Pulmonary artery endothelial cell (primary cell): ENCODE measurements around the gene FRMD3. TPM values are rescaled to one million over a fixed set of nuclear protein-coding genes. Genes with fewer than 3 reads are reported as not detected.

Source experiments
- DNase-seq: peaks from one replicate; pipeline ENCODE4 v3.0.0-alpha.2; 2011; ENCODE audit warnings: low read depth, low spot score
- total RNA-seq: library from RNA; depleted of rRNA; stranded (reverse); fragments of >200 nt; gene quantifications from 2 replicates; pipeline ENCODE4 v1.2.3, GENCODE V29; 2014

The FRMD3 gene
- total RNA-seq, 1 donor from 2014 or later: 17.2 TPM

DNA sequence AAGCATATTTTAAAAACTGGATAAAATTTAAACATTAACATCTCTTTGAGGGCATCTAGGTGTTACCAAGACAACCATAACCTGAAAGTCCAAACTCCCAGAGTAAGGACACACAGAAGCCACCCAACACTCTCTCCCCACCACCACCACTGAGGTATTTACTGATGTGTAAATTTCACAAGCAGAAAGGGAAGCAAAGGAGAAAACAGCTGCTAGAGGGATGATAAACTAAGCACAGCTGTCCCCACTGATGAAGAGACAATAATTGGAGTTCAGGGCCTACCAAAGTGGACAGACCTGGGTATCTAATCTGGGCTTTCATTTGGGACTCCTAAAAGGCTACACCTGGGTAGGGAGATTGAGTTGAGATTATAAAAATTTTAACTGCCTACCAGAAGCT is 63.6 kb downstream of the FRMD3 start:
- DNase-seq: no peak

GRCh38 chr9:83473488-83473971 is 64.7 kb downstream of the FRMD3 start:
- no peak for DNase-seq

DNA sequence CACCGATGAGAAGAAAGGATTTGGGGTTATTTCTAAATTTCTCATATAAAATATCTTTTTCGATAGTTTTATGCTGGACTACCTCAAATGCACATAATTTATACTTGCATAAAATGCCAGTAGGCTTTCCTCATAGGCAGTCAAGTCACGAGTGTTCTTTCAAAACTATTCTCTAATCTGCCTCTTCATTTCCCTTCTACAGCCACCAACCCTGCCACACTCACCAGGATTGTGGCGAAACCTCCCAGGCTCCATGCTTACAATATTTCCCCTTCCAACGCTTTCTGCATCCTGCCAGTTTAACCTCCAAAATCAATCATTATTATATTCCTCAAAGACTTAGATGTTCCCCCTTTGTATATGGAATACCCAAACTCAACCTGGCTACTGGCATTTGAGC is 65.4 kb downstream of the FRMD3 start:
- no peak for DNase-seq

DNA sequence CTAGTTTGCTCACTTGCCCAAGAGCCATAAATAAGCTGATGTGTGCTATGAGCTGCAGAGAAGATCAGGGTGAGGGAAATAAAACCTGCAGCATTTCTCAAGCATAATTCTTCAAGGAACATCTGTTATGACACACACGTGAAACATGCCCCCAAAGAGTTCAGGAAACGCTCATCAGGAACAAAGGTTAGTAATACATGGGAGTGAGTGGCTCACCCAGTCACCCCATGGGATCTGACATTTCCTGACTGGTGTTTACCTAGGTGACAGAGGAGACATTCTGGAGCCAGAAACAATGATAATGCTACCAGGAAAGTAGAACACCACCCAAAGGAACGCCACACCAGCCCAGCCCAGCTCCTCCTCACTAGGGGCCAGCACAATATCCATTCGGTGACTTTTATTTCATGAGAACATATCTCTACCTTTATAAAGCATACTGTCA is 66.0 kb downstream of the FRMD3 start:
- DNase-seq: no peak

DNA sequence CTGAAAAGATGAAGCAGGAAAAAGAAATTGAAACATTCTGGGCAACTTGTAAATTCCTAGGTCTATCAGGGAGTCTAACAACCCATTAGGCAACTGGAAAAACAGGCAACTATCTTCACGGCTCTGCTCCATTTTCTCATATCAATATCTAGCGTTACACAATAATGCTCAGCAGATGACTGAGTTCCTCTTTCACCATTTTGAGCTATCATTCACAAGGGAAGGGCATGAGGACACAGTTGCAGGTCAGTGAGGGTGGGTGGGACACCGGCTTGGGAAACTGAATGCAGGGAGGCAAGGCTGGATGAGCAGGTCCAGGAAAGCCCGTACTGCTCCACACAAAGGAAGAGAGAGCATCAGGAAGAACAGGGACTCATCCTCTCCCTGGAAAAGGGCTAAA is 67.0 kb downstream of the FRMD3 start:
- no peak for DNase-seq

DNA sequence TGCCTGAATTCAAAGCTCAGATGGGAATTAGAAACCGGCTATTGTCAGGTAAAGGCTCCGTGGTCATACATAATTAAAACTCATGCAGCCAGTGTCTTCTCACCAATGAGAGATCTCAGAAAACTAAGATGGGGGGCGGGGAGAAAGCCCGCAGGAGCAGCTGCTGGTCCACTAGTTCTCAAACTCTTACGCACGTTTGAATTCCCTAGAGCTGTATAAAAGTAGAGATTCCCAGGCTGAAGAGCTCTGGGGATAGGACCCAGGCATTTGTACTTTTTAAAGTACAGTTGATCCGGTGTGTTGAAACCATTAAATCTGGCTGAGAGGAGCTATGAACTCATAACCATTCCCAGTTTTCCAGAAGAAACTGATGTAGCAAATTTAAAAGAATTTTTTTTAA is 68.5 kb downstream of the FRMD3 start:
- no peak for DNase-seq

- DNase-seq: no peak
Observed at GRCh38 chr9:83468821-83469220, 69.4 kb downstream of the FRMD3 start.

DNA sequence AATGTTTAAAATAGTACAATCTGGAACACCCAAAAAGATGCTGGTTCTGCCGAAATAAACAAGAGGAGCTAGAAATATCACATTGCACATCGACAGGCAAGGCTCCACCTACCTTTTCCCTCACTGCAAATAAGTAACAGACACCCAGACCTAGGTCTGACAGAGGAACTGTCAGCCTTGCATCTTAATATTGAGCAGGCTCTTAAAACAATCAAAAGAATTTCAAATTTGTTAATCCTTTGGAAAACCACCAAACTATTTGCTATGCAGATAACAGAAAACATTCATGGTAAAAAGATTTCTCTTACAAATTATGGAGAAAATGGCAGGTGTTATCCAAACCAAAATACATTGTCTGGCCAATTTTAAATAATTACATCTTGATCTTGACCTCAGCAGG is 71.3 kb downstream of the FRMD3 start:
- DNase-seq: no peak

DNA sequence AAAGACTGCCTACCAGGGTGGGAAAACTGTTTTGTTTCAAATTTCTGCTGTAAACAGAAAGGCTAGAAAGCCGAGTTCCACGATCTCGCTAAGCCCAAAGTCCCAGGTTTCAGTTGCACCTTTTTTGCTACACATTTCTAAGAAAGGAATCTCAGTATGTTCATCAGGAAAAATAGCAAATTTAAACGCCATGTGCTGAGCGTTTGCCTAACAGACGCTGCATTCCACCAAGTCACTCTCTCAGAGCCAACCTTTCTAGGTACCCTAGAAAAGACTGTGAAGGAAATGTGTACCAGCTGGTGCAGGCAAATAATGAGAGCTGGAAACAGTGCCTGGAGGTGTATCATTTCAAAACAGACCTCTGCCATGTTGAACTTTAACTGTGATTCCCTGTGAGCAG is 71.8 kb downstream of the FRMD3 start:
- DNase-seq: no peak

GRCh38 chr9:83459830-83460229 is 78.4 kb downstream of the FRMD3 start:
- DNase-seq: no peak

DNA sequence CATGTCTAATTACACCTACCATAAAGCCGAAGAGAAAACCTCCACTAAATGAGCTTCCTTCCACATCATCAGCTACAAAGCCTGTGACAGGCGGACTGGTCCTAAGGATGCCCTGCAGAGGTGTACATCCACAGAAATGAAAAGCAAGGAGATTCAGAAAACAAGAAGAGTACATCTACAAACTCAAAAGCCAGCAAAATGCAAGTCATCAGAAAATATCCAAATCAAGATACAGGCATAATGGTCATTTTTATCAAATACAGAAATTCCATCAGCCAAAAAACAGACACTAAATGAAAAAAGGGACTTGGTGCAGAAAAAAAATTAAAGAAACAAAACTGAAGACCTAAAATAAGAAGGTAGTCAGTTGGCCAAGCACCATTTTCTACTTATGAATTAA is 79.7 kb downstream of the FRMD3 start:
- no peak for DNase-seq

DNA sequence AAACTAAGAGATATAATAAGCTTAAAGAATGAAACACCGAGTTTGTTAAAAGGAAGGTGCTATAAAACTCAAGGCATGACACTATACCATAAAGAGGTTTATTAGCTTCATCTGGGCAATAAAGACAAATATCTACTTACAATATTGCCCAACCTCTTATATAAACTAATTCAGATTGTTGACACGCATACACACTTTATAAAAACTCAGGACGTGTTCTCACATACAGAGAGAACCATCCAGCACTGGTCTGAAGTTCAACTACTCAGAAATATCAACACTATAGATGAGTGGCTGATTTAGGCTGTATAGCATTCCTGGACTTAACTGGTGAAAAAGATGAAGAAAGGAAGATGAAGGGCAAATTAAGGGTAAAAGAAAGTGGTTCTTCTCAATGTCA is 81.2 kb downstream of the FRMD3 start:
- DNase-seq: no peak

GRCh38 chr9:83456226-83456625 is 82.0 kb downstream of the FRMD3 start:
- DNase-seq: no peak

- DNase-seq: no peak
Observed at GRCh38 chr9:83454076-83454475, 84.1 kb downstream of the FRMD3 start.

DNA sequence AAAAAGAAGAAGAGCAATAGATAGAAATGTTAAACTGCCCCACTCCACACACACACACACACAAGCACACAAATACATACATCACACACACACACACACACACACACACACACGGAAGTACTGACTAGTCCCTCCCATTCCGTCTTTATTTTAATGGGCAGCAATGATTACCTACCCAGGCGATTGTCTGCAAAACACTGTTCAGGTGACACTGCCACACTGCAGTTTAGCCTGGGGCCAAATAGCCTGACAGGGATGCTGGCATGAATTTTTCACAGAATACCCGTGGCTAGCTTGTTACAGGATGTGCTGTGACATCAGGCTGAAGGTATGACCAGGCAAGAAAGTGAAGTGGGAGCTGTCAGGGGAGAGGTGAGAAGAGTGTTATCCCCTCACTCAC is 86.9 kb downstream of the FRMD3 start:
- no peak for DNase-seq

GRCh38 chr9:83449983-83450382 is 88.2 kb downstream of the FRMD3 start:
- DNase-seq: no peak

DNA sequence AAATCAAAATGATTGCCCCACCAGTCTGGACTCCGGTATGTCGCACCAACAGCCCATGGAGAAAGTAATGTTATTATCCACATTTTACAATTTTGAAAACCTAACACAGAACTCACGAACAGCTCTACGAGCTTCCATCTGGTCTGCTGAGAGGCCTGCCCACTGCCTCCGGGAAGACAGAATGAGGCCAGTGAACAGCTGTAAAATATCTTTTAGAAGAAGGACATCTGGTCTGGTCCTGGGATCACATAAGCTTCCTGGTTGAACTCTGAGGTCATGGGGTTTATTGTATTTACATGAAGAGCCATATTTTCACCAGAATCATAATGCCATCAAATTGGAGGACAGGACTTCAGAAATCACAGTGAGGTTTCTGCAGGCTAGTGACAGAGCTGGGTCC is 89.0 kb downstream of the FRMD3 start:
- no peak for DNase-seq

DNA sequence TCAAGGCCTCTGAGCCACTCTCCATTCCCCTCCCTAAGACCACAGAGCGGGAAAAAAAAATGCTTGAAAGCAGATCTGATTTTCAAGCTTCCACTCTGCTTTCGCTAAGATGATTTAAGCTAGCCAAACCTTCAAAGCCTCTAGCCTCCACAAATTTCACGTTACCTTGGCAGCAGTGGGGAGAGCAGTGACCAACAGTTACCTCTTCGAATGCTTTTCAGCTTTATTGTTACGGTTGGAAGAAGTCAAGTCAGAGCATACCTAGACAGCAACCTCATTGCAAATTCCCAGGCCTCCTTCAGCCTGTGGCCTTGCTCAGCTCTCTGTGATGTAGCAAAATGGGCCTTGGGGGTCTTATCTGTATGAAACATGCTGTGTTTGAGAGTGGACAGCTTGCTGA is 89.6 kb downstream of the FRMD3 start:
- no peak for DNase-seq

GRCh38 chr9:83447351-83447750 is 90.8 kb downstream of the FRMD3 start:
- DNase-seq: no peak

DNA sequence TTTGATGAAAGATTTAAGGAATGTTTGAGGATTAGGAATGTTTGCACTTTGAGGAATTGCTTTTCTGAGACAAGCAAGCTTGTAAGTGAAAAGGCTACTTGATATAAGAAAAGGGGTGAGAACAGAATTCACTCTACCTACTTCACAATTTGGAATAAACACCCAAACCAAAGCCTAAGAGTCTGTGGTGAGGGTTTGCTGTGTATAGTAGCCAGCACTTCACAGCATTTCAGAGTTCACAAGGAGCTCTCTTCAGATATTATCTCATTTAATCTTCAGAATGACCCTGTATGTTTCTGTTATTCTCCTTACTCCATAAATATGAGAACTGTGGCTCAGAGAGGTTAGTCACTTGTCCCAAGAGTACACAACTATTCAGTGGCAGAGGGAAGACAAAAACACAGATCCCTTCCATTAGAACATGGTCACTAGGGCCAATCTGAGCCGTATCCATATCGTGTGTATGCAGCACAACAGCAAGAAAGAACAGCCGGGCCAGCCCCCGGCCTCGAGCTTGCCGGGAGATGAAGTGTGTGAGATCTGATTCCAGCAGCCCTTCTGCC is 92.4 kb downstream of the FRMD3 start:
- no peak for DNase-seq

DNA sequence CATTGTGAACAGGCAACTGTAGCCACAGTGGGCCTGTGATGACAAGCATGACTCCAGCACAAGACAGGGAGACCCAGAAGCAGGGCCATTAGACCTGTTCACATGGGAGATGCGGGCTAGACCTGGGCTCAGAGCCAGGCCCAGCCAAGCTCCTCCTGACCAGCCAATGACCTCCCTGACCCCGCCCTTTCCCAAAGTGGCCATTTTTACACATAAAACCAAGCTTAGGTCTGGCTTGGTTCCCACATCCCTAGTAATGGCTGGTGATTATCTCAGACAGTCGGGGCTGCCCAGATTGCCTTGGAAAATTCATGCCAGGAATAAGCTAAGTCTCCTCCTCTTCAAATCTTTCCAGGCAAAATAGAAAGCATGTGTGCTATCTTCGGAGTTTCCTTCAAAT is 94.1 kb downstream of the FRMD3 start:
- DNase-seq: no peak

- DNase-seq: no peak
Observed at GRCh38 chr9:83441390-83441789, 96.8 kb downstream of the FRMD3 start.

GRCh38 chr9:83440641-83441040 is 97.6 kb downstream of the FRMD3 start:
- DNase-seq: no peak

- DNase-seq: no peak
Observed at GRCh38 chr9:83435301-83435700, 102.9 kb downstream of the FRMD3 start.
